ENCODE data around the gene FIBIN.

DNA sequence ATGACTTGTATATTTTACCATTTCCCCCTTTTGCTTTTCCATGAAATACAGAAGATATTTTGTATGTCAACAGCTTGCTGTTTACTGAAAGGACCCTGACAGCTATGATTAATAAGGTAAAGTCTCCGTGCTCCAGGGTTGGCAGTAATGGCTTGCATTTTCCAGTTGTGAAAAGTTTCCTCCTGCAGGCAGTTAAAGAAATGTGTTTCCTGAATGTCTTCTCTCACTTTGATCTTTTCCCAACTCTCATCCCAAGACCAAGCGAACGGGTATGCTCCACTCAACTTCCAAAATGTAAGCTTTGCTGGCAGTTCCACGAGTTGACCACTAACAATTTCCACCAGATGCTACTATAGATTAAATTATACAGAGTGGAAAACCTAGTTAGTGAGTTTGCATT lies 8.9 kb downstream of the FIBIN start:
- TF ChIP-seq, protein P1, sequence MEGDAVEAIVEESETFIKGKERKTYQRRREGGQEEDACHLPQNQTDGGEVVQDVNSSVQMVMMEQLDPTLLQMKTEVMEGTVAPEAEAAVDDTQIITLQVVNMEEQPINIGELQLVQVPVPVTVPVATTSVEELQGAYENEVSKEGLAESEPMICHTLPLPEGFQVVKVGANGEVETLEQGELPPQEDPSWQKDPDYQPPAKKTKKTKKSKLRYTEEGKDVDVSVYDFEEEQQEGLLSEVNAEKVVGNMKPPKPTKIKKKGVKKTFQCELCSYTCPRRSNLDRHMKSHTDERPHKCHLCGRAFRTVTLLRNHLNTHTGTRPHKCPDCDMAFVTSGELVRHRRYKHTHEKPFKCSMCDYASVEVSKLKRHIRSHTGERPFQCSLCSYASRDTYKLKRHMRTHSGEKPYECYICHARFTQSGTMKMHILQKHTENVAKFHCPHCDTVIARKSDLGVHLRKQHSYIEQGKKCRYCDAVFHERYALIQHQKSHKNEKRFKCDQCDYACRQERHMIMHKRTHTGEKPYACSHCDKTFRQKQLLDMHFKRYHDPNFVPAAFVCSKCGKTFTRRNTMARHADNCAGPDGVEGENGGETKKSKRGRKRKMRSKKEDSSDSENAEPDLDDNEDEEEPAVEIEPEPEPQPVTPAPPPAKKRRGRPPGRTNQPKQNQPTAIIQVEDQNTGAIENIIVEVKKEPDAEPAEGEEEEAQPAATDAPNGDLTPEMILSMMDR (IDR thresholded peaks at IDR 0.05): no peak
- TF ChIP-seq POLR2A (IDR thresholded peaks at IDR 0.05): no peak

Data from heart left ventricle (tissue), 13 donors.